H9 (cell line): ENCODE measurements around the gene ADGRB3. TPM values are rescaled to one million over a fixed set of nuclear protein-coding genes. Genes with fewer than 3 reads are reported as not detected.

Source experiments
- DNase-seq: peaks from one replicate; pipeline ENCODE4 v3.0.0-alpha.2; 2017
- H2AFZ ChIP-seq: one replicate; pipeline ENCODE4 v1.6.1; 2013; ENCODE audit warnings: mild to moderate bottlenecking, low read length, control low read depth, moderate library complexity
- H2AK5ac ChIP-seq: 2 replicates; pipeline ENCODE4 v1.6.1; 2013; ENCODE audit warnings: low read length, control low read depth, mixed read lengths; ENCODE audit not compliant: insufficient read length
- H2BK120ac ChIP-seq: one replicate; pipeline ENCODE4 v1.6.1; 2013; ENCODE audit warnings: low read depth, mild to moderate bottlenecking, low read length, control low read depth, inconsistent platforms; ENCODE audit not compliant: poor library complexity, severe bottlenecking
- H2BK12ac ChIP-seq: 2 replicates; pipeline ENCODE4 v1.6.1; 2013; ENCODE audit warnings: low read length, control low read depth, mixed read lengths, low read depth; ENCODE audit not compliant: insufficient read length
- H2BK15ac ChIP-seq: 2 replicates; pipeline ENCODE4 v1.6.1; 2013; ENCODE audit warnings: low read depth, low read length, control low read depth
- H2BK20ac ChIP-seq: one replicate; pipeline ENCODE4 v1.6.1; 2013; ENCODE audit warnings: low read depth, mild to moderate bottlenecking, low read length, control low read depth, inconsistent platforms; ENCODE audit not compliant: poor library complexity, severe bottlenecking
- H2BK5ac ChIP-seq: 2 replicates; pipeline ENCODE4 v1.6.1; 2013; ENCODE audit warnings: low read length, control low read depth, mixed read lengths; ENCODE audit not compliant: insufficient read length
- H3K14ac ChIP-seq: 2 replicates; pipeline ENCODE4 v1.6.1; 2013; ENCODE audit warnings: low read length, control low read depth; ENCODE audit not compliant: insufficient read depth
- H3K18ac ChIP-seq: 2 replicates; pipeline ENCODE4 v1.6.1; 2013; ENCODE audit warnings: low read depth, mild to moderate bottlenecking, mixed read lengths, low read length, control low read depth; ENCODE audit not compliant: insufficient read length
- H3K23ac ChIP-seq: 2 replicates; pipeline ENCODE4 v1.6.1; 2013; ENCODE audit warnings: low read length, control low read depth, mixed read lengths, low read depth; ENCODE audit not compliant: insufficient read length
- H3K23me2 ChIP-seq: 2 replicates; pipeline ENCODE4 v1.6.1; 2013; ENCODE audit warnings: low read depth, mild to moderate bottlenecking, mixed read lengths, low read length, control low read depth; ENCODE audit not compliant: insufficient read length, poor library complexity, severe bottlenecking
- H3K27ac ChIP-seq: 2 replicates; pipeline ENCODE4 v1.5.1; 2013; ENCODE audit warnings: low read length, control low read depth, mixed read lengths, low read depth; ENCODE audit not compliant: insufficient read length
- H3K27me3 ChIP-seq: 2 replicates; pipeline ENCODE4 v1.6.1; 2013; ENCODE audit warnings: low read length, control low read depth, inconsistent platforms; ENCODE audit not compliant: insufficient read depth
- H3K4ac ChIP-seq: 2 replicates; pipeline ENCODE4 v1.6.1; 2013; ENCODE audit warnings: low read depth, mild to moderate bottlenecking, control low read depth, inconsistent platforms, low read length, moderate library complexity
- H3K4me1 ChIP-seq: 2 replicates; pipeline ENCODE4 v1.6.1; 2013; ENCODE audit warnings: low read length, control low read depth, inconsistent platforms; ENCODE audit not compliant: insufficient read depth
- H3K4me2 ChIP-seq: 2 replicates; pipeline ENCODE4 v1.6.1; 2013; ENCODE audit warnings: low read length, control low read depth, mixed read lengths; ENCODE audit not compliant: insufficient read length, insufficient read depth
- H3K56ac ChIP-seq: 2 replicates; pipeline ENCODE4 v1.6.1; 2013; ENCODE audit warnings: low read depth, mild to moderate bottlenecking, mixed read lengths, low read length, control low read depth; ENCODE audit not compliant: insufficient read length
- H3K79me1 ChIP-seq: 2 replicates; pipeline ENCODE4 v1.6.1; 2013; ENCODE audit warnings: low read depth, mild to moderate bottlenecking, moderate library complexity, low read length, control low read depth, inconsistent platforms; ENCODE audit not compliant: insufficient read depth, poor library complexity, severe bottlenecking
- H3K79me2 ChIP-seq: 2 replicates; pipeline ENCODE4 v1.6.1; 2013; ENCODE audit warnings: low read length, control low read depth, inconsistent platforms; ENCODE audit not compliant: insufficient read depth
- H3K9ac ChIP-seq: 2 replicates; pipeline ENCODE4 v1.6.1; 2013; ENCODE audit warnings: low read length, control low read depth, mixed read lengths; ENCODE audit not compliant: insufficient read length; ENCODE audit errors: extremely low read depth
- H3K9me3 ChIP-seq: one replicate; pipeline ENCODE4 v1.6.1; 2013; ENCODE audit warnings: low read depth, low read length, inconsistent platforms; ENCODE audit not compliant: control insufficient read depth
- H3T11ph ChIP-seq: one replicate; pipeline ENCODE4 v1.6.1; 2013; ENCODE audit warnings: mild to moderate bottlenecking, low read length, control low read depth, inconsistent platforms
- H4K20me1 ChIP-seq: one replicate; pipeline ENCODE4 v1.6.1; 2013; ENCODE audit not compliant: control insufficient read depth, insufficient read length, insufficient read depth
- H4K5ac ChIP-seq: 2 replicates; pipeline ENCODE4 v1.6.1; 2013; ENCODE audit warnings: low read depth, mild to moderate bottlenecking, mixed read lengths, low read length, control low read depth; ENCODE audit not compliant: insufficient read length
- H4K8ac ChIP-seq: replicated peaks from 2 replicates; pipeline ENCODE4 v1.6.1; 2013; ENCODE audit warnings: low read length, control low read depth, mixed read lengths, low read depth; ENCODE audit not compliant: insufficient read length
- H4K91ac ChIP-seq: 2 replicates; pipeline ENCODE4 v1.6.1; 2013; ENCODE audit warnings: low read depth, mild to moderate bottlenecking, moderate library complexity, mixed read lengths, low read length, control low read depth; ENCODE audit not compliant: insufficient read length
- H3K27ac Mint-ChIP-seq, 3 experiments: 2 replicates in 2 of 3; 3 replicates in 1 of 3; pipeline ENCODE4 v1.8.0; 2020 to 2021; ENCODE audit warnings: mixed read lengths in 3 of 3, mild to moderate bottlenecking in 1 of 3, moderate library complexity in 1 of 3
- H3K27me3 Mint-ChIP-seq: 2 replicates; pipeline ENCODE4 v1.8.0; 2021; ENCODE audit warnings: low read depth, mild to moderate bottlenecking, moderate library complexity, mixed read lengths
- H3K36me3 Mint-ChIP-seq, 3 experiments: 2 replicates in 2 of 3; 3 replicates in 1 of 3; pipeline ENCODE4 v1.8.0; 2020 to 2021; ENCODE audit warnings: low read depth in 3 of 3, mixed read lengths in 3 of 3; ENCODE audit not compliant: insufficient read depth in 1 of 3
- H3K4me1 Mint-ChIP-seq, 2 experiments: 2 replicates each; pipeline ENCODE4 v1.8.0; 2020; ENCODE audit warnings: mixed read lengths in 2 of 2
- H3K4me3 Mint-ChIP-seq, 2 experiments: 2 replicates in 1 of 2; 3 replicates in 1 of 2; pipeline ENCODE4 v1.8.0; 2020 to 2021; ENCODE audit warnings: mild to moderate bottlenecking in 2 of 2, mixed read lengths in 2 of 2, moderate library complexity in 1 of 2
- H3K9me3 Mint-ChIP-seq, 2 experiments: 2 replicates in 1 of 2; 3 replicates in 1 of 2; pipeline ENCODE4 v1.8.0; 2020; ENCODE audit warnings: mild to moderate bottlenecking in 2 of 2, mixed read lengths in 2 of 2, moderate library complexity in 1 of 2
- CTCF ChIP-seq: fragments of 200-600 bp; sonication (generic); conservative IDR thresholded peaks from 3 replicates; pipeline ENCODE4 v1.8.0; 2021; ENCODE audit warnings: antibody characterized with exemption, mild to moderate bottlenecking
- WGBS: extraction: QIAGEN DNeasy Blood & Tissue Kit; methylation state at CpG from one replicate; pipeline ENCODE4 v1.1.7; 2013; ENCODE audit warnings: missing lambda C conversion rate, low lambda C conversion rate, mixed read lengths; ENCODE audit not compliant: insufficient read length; ENCODE audit errors: extremely low coverage; 5-methylcytosine and 5-hydroxymethylcytosine counted together
- total RNA-seq: library from RNA; stranded (reverse); gene quantifications from 2 replicates; pipeline ENCODE4 v1.2.1, GENCODE V29; 2021

ADGRB3 gene
- total RNA-seq, 1 experiment from 2014 or later, result 0.37 TPM

DNA sequence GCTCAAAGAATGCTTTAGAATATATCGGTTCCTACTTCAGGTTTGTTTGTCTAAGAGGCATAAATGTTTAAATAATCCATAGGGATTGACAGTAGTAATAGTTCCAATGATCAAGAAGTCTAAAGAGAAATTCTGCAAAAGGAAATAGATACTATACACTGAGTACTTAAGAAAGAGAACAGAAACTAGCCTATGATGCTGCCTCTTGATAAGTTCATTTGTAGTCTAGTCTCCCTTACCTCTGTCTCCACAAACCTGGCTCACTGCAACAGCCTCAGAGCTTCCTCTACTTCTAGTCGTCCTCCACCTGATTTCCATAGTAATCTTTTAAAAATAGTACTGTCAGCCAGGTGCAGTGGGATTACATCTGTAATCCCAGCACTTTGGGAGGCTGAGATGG, 650.0 kb downstream of the ADGRB3 start:
- peaks cover 8 to 11% of the 10 kb centered on the region in 2 experiments for H3K4me1 Mint-ChIP-seq
- no peaks in the 10 kb centered on the region for H3K27me3 ChIP-seq
- H3K14ac ChIP-seq, result no peak overlapping the region

More for the DNA sequence above, 650.0 kb downstream of the ADGRB3 start:
- Mint-ChIP-seq H3K4me3 (no peak overlapping the region), H3K9me3 (no peaks in the 10 kb centered on the region), H3K36me3 (no peaks in the 10 kb centered on the region), H3K27me3 (no peaks in the 10 kb centered on the region), H3K27ac (no peak overlapping the region)
- no peak overlapping the region for H3K4me2 ChIP-seq
- H2BK120ac ChIP-seq, result no peak overlapping the region
- H4K91ac ChIP-seq, result no peak overlapping the region
- no peak overlapping the region for H2BK20ac ChIP-seq
- H3K18ac ChIP-seq, result no peak overlapping the region
- no peak overlapping the region for H3K27ac ChIP-seq
- H2BK15ac ChIP-seq, result no peak overlapping the region
- no peak overlapping the region for H3K56ac ChIP-seq
- H3K4me1 ChIP-seq, result no peaks in the 10 kb centered on the region
- no peaks in the 10 kb centered on the region for H3K23me2 ChIP-seq
- H2BK5ac ChIP-seq, result no peak overlapping the region
- no peak overlapping the region for H4K8ac ChIP-seq
- H2AFZ ChIP-seq, result no peak overlapping the region
- DNase-seq, result no peak
- no peak overlapping the region for H2AK5ac ChIP-seq
- no CpG with 5 or more reads among the region's 2 CpGs for WGBS
- H3K23ac ChIP-seq, result no peak overlapping the region
- H4K20me1 ChIP-seq, result no peaks in the 10 kb centered on the region
- H3K79me2 ChIP-seq, result no peaks in the 10 kb centered on the region
- H3K79me1 ChIP-seq, result no peaks in the 10 kb centered on the region
- no peak overlapping the region for H4K5ac ChIP-seq
- no peak overlapping the region for H2BK12ac ChIP-seq
- H3T11ph ChIP-seq, result no peak overlapping the region
- H3K4ac ChIP-seq, result no peak overlapping the region
- TF ChIP-seq CTCF, result no peak
- H3K9ac ChIP-seq, result no peak overlapping the region
- no peaks in the 10 kb centered on the region for H3K9me3 ChIP-seq
